ENCODE measurements around the gene LY6G6C. TPM values are rescaled to one million over a fixed set of nuclear protein-coding genes. Genes with fewer than 3 reads are reported as not detected.

The LY6G6C gene
- total RNA-seq, 1 experiment from 2014 or later = not detected

DNA sequence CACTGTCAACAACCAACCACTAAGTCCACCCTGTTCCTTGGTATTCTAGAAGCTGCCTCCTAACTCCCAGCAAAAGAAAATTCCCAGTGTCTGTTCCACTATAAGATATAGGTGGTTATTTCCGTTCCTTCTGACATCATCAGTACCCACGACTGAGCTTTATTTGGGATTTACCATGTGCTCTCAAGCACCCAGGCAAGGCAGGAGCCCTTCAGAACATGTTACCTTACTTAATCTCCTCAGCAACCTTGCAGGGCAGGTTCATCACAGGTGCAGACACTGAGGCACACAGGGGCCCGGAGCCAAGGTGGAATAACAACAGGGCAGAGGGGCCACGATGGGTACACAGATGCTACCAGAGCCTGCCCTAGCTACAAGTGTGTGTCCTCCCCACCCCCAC, 29.2 kb downstream of the LY6G6C start:
- no peak for DNase-seq (ENCODE audit: low read depth)
- in situ Hi-C loops (cut with HindIII; ENCODE audit: low pct_unique_long_range_greater_than_20kb, low sequenced_read_pairs) = no loop called here

DNA sequence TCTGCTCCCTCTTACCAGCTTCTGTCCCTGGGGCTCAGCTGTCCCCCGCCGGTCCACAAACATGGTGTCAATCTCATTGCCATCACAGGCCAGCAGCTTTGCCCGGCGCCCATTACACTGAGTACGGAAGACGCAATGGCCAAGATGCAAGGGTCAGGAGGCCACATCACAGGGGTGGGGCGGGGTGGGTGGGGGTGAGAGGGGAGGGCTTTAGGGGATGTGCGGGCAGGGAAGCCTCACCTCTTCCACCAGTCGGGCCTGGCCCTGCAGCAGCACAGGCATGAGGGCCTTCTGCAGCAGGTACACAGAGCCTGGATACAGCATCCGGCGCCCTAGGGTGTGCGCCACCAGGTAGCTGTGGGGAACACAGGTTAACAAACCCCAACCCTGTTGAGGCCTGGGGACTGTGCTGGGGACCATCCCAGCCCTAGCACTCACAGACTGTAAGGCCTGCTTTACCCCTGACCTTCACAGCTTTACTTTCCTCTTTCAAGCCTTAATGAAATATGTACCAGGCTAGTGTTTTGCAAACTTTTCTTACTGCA, 29.9 kb downstream of the LY6G6C start:
- DNase-seq (ENCODE audit: low read depth) = no peak
- in situ Hi-C loops (cut with HindIII; ENCODE audit: low pct_unique_long_range_greater_than_20kb, low sequenced_read_pairs) = no loop called here

- DNase-seq (ENCODE audit: low read depth) = no peak
- in situ Hi-C loops (cut with HindIII; ENCODE audit: low pct_unique_long_range_greater_than_20kb, low sequenced_read_pairs) = no loop called here
These were observed 30.5 kb downstream of the LY6G6C start for GRCh38 chr6:31691078-31691463.

- DNase-seq (ENCODE audit: low read depth) = no peak
- in situ Hi-C loops (cut with HindIII; ENCODE audit: low pct_unique_long_range_greater_than_20kb, low sequenced_read_pairs) = no loop called here
These were observed 31.1 kb downstream of the LY6G6C start for GRCh38 chr6:31690231-31691077.

DNA sequence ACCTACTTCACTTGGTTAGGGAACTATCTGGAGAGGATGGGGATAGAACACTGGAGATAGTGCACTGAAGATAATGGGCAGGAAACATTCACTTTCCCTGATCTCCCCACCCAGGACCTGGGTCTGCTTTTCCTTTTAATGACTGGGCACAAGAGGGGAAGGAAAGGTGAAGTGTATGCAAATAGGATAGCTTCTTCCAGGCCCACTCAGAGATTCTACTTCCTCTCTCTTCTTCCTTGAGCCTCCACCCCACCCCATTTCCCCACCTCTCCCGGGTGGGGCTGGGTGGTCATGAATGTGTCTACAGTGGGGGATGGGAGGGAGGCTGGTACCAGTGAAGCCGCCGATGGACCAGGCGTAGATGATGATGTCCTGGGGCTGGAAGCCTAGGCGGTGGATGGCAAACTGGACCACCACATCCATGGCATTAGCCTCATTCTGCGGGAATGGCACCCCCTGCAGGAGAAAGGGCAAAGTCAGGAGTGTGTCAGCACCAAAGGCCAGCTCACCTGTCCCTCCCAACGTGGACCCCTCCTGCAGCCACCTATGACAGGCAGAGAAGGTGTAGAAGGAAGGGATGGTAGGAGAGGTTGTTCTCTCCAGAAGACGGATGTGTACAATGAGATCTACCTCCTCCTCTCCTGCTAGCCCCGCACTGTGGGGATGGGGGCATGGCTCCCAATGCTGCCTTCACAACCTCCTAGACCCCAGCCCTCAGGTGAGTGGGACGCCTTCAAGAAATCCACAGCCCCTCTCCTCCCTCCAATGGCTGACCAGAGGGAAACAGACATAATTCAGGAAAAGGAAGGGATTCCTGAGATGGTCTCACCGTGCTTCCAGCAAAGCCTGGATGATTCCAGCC, 32.1 kb downstream of the LY6G6C start:
- in situ Hi-C loops (cut with HindIII; ENCODE audit: low pct_unique_long_range_greater_than_20kb, low sequenced_read_pairs) = no loop called here
- no peak for DNase-seq (ENCODE audit: low read depth)

DNA sequence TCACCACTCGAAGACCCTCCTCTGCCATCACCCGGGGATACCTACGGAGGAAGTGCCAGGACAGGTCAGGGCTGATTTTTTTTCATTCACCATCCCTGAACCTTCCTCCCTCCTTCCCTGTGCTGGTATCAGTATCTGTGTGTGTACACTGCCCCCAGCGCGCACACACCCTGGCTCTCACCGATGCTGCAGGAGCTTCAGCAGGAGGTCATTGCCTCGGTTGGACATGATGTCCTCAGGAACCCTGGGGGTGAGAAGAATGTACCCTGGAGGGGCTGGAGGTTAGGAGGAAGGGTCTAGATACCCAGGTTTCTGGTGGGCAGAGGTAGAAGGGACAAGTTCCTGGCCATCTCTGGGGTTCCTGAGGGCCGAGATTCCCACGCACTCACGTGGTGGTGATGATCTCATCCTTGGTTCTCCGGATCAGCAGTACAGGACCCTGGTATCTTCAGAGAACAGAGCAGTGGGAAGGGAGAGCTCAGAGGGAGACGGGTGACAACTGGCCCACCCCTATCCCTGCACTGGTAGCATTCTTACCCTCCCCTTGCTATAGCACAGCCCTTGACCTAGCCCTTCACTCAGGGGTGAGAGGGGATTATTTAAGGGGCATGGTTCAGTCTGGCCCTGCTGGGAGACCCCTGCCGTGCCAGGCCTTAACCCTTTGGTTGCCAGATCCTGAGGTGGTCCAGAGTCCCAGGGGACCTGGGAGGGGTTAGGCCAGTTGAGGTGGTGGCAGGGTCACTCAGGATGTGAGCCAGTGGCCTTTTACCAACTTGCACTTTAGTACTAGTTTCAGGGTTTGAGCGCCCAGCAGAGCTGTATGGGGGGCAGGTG, 33.5 kb downstream of the LY6G6C start:
- in situ Hi-C loops (cut with HindIII; ENCODE audit: low pct_unique_long_range_greater_than_20kb, low sequenced_read_pairs) = no loop called here
- no peak for DNase-seq (ENCODE audit: low read depth)

DNA sequence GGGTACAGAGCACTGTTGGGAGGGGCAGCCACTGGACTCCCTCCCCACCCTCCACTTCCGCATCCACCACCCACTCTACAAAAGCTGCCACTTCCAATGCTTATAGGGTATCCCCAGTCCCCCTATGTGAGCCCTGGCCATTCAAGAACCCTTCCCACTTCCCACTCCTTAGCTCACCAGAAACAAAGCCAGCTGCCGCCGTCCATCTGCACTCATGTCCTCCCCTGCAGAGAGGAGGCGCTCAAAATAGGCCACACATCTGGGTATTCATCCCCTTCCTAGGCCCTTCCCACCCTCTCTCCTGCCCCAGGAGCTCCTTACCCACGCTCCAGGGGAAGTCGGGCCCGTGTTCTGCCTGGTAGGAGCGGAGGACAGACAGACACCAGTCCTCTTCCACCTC, 34.2 kb downstream of the LY6G6C start:
- no peak for DNase-seq (ENCODE audit: low read depth)
- in situ Hi-C loops (cut with HindIII; ENCODE audit: low pct_unique_long_range_greater_than_20kb, low sequenced_read_pairs) = no loop called here

- no peak for DNase-seq (ENCODE audit: low read depth)
- in situ Hi-C loops (cut with HindIII; ENCODE audit: low pct_unique_long_range_greater_than_20kb, low sequenced_read_pairs) = no loop called here
These were observed 35.1 kb downstream of the LY6G6C start for GRCh38 chr6:31686483-31686882.

- no peak for DNase-seq (ENCODE audit: low read depth)
- in situ Hi-C loops (cut with HindIII; ENCODE audit: low pct_unique_long_range_greater_than_20kb, low sequenced_read_pairs) = no loop called here
These were observed 38.0 kb downstream of the LY6G6C start for GRCh38 chr6:31683591-31683990.

GRCh38 chr6:31681135-31681671, 40.3 kb downstream of the LY6G6C start:
- in situ Hi-C loops (cut with HindIII; ENCODE audit: low pct_unique_long_range_greater_than_20kb, low sequenced_read_pairs) = no loop called here
- no peak for DNase-seq (ENCODE audit: low read depth)

DNA sequence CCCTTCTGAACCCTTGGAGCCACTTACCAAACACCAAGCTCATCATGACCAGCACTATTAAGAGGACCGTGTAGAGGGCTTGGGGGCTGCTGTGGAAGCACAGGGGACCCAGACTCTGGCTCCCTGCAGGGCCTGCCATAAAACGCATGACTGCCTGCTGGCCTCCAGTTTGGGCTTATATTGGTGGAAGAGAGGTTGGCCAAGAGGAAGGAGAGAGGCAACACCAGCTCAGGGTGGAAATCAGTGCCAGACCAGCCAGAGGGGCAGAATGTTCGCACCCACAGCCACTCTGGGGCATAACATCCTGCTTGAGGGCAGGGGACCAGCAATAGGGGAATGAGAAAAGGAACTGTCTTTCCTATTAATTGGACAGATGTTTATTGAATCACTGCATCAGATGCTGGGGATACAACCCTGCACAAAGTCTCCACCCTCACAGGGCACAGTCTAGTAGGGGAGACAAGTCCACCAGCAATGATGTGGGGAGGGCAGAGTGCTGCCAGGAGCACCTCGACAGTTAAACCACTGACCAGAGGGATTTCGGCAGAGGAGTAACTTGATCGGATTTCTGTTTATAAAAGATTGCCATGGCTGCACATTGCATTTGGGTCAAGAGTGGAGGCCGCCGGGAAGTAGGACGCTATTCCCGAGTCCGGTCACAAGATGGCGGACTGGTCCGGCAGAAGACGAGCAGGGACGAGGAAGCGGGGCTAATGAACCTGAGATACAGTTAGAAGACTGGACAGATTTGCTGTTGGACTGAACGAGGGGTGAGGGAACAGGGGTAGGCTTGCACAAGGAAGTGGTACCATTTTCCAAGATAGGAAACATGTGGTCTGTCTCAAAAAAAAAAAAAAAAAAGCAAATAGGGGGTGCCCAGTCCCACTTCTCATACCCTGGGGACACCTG, 41.1 kb downstream of the LY6G6C start, which contains the start of gene LY6G5C:
Gene LY6G5C (minus strand): TSS at position 842 of the 909 bp plus-strand sequence. CDS start 694 bp downstream, at position 148.
- peak; percentile 84 for DNase-seq (ENCODE audit: low read depth)
- in situ Hi-C loops (cut with HindIII; ENCODE audit: low pct_unique_long_range_greater_than_20kb, low sequenced_read_pairs) = no loop called here

DNA sequence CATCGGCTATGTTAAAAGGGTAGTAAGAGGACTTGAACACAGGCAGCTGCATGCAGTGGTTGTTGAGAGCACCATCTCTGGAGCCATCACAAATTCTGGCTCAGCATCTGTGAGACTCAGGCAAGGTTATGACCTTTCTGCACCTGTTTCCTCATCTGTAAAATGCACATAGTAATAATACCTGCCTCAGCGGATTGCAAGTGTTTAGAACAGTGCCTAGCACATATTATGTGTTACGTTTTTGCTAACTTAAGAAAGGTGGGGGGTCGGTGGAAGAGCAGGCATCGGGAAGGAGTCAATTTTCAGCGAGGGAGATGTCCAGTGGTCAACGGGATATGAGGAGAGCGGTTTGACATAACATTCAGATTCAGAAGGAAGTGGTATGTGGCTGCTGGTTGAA, 43.6 kb downstream of the LY6G6C start:
- in situ Hi-C loops (cut with HindIII; ENCODE audit: low pct_unique_long_range_greater_than_20kb, low sequenced_read_pairs) = no loop called here

GRCh38 chr6:31676904-31677303, 44.6 kb downstream of the LY6G6C start:
- in situ Hi-C loops (cut with HindIII; ENCODE audit: low pct_unique_long_range_greater_than_20kb, low sequenced_read_pairs) = no loop called here
- DNase-seq (ENCODE audit: low read depth) = no peak

More for the DNA sequence above, 43.6 kb downstream of the LY6G6C start:
- DNase-seq (ENCODE audit: low read depth) = no peak

GRCh38 chr6:31676322-31676903, 45.1 kb downstream of the LY6G6C start:
- DNase-seq (ENCODE audit: low read depth) = no peak
- in situ Hi-C loops (cut with HindIII; ENCODE audit: low pct_unique_long_range_greater_than_20kb, low sequenced_read_pairs) = no loop called here

DNA sequence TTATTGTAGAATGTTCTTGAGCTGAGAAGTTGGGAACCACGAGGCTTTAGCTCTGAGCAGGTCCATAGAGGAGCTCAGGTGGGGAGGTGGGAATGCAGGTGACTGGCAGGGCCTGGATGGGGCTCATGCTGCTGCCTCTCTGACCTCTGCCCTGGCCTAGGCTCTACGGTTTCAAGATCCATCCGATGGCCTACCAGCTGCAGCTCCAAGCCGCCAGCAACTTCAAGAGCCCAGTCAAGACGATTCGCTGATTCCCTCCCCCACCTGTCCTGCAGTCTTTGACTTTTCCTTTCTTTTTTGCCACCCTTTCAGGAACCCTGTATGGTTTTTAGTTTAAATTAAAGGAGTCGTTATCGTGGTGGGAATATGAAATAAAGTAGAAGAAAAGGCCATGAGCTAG, 51.9 kb downstream of the LY6G6C start, which contains the start of gene LY6G5B:
Gene LY6G5B (plus strand): TSS at position 301 of the 400 bp plus-strand sequence. CDS start 975 bp downstream, outside the sequence.
- in situ Hi-C loops (cut with HindIII; ENCODE audit: low pct_unique_long_range_greater_than_20kb, low sequenced_read_pairs) = no loop called here

More for the DNA sequence above, 51.9 kb downstream of the LY6G6C start, which contains the start of gene LY6G5B:
- no peak for DNase-seq (ENCODE audit: low read depth)
